Activated naive CD4-positive, alpha-beta T cell treated with anti-CD3 and anti-CD28 coated beads for 36 hours (primary cell): ENCODE measurements around the gene EGFR. TPM values are rescaled to one million over a fixed set of nuclear protein-coding genes. Genes with fewer than 3 reads are reported as not detected.

ENCODE experiments used
- CTCF ChIA-PET: fragments of 350-600 bp; sonication (Branson Sonifier 250); formaldehyde crosslinking; loops from one replicate; lab custom pipeline; 2021; ENCODE audit warnings: antibody characterized with exemption; lab: Charles Lee
- DNase-seq: peaks from one replicate; pipeline ENCODE4 v3.0.0-alpha.2; 2020
- H3K27ac Mint-ChIP-seq: one replicate; pipeline ENCODE4 v1.8.0; 2021; ENCODE audit warnings: mild to moderate bottlenecking, mixed read lengths
- H3K27me3 Mint-ChIP-seq: one replicate; pipeline ENCODE4 v1.8.0; 2021; ENCODE audit warnings: low read depth, mixed read lengths
- H3K36me3 Mint-ChIP-seq: one replicate; pipeline ENCODE4 v1.8.0; 2021; ENCODE audit warnings: low read depth, mixed read lengths
- H3K4me1 Mint-ChIP-seq: one replicate; pipeline ENCODE4 v1.8.0; 2021; ENCODE audit warnings: low read depth, mixed read lengths
- H3K4me3 Mint-ChIP-seq: one replicate; pipeline ENCODE4 v1.8.0; 2021; ENCODE audit warnings: mild to moderate bottlenecking, moderate library complexity, mixed read lengths
- H3K9me3 Mint-ChIP-seq: one replicate; pipeline ENCODE4 v1.8.0; 2021; ENCODE audit warnings: mixed read lengths
- intact Hi-C: fragments of 100-400 bp; cut with micrococcal nuclease; formaldehyde crosslinking; loops from one replicate; pipeline ENCODE4 v1.15.1; 2023
- total RNA-seq, 2 experiments: library from RNA; stranded (reverse); gene quantifications; one replicate each; pipeline ENCODE4 v1.2.3, GENCODE V29; 2021

EGFR gene
- total RNA-seq, 2 experiments from 2014 or later, result not detected

- Mint-ChIP-seq H3K9me3 (no peaks in the 10 kb centered on the region), H3K27me3 (peaks cover 8% of the 10 kb centered on the region), H3K27ac (no peak overlapping the region), H3K36me3 (no peaks in the 10 kb centered on the region), H3K4me1 (no peaks in the 10 kb centered on the region), H3K4me3 (no peak overlapping the region)
- intact Hi-C loops, result no loop called here
- CTCF ChIA-PET, result no interaction called here
- no peak for DNase-seq
These were observed 167.3 kb downstream of the EGFR start for GRCh38 chr7:55185941-55186609.

DNA sequence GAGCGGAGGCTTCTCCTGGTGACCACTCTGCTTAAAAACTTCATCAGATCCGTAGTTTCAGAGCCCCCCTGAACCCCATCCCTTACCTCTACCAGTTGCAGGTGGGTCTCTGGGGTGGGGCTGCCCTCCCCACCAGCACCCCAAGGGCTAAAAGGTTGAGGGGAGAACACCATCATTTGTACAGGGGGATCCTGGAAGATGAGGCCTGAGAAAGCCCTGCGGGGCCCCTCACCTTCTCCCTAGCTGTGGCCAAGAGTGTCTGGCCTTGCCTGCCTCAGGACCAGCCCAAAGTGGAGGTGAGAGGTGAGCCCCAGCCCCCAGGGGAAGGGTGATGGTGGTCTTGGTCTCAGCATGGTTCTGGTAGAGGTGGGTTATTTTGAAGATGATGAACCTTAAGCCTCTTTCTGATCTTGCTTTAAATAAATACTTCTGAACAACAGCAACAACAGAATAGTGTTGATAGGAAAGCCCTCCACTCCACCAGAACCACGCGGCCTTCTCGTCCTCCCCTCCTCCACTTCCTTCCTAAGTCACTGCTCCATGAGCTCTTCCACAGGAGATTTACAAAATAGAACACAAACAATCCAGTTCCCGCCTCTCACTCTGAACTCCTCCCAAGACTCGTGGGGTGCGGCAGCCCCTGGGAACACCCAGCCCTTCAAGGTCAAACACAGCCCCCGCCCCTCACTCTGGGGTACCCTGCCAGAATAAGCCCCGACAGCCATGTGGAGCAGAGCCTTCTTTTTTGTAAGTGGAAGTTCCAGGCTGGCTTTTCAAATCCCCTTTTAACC is 169.1 kb downstream of the EGFR start:
- no peaks in the 10 kb centered on the region for H3K36me3 Mint-ChIP-seq
- H3K27ac Mint-ChIP-seq, result no peak overlapping the region
- H3K4me3 Mint-ChIP-seq, result no peak overlapping the region
- intact Hi-C loops, result no loop called here
- H3K27me3 Mint-ChIP-seq, result peaks cover 5% of the 10 kb centered on the region
- H3K9me3 Mint-ChIP-seq, result no peaks in the 10 kb centered on the region
- CTCF ChIA-PET, result no interaction called here
- no peak for DNase-seq
- no peaks in the 10 kb centered on the region for H3K4me1 Mint-ChIP-seq

DNA sequence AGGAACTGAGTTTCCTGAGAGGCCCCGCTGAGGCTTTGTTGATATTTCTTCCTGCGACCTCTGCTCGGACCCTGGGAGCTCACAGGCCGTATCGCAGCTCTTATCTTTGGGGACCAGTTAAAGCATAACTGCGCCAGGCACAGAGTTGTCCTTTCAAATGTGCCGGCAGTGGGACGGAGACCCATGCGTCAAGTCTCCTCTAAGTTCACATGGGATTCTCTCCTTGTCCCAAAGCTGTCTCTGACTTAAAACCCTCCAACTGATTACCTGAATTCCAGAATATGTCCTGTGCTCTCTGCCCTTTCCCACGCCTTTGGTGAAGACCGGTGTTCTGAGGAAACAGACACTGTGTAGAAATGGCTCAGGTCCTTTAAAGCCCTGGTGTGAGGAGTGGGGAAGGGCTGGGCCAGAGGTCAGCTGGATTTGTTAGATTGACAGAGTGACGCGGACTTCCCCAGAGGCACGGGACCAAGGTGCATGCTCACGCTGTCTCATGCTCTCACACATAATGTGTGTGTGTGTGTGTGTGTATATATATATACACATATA is 169.8 kb downstream of the EGFR start:
- H3K27me3 Mint-ChIP-seq, result peaks cover 5% of the 10 kb centered on the region
- intact Hi-C loops, result no loop called here
- H3K36me3 Mint-ChIP-seq, result no peaks in the 10 kb centered on the region
- DNase-seq, result no peak
- no peaks in the 10 kb centered on the region for H3K4me1 Mint-ChIP-seq
- H3K27ac Mint-ChIP-seq, result no peak overlapping the region
- CTCF ChIA-PET, result no interaction called here
- no peak overlapping the region for H3K4me3 Mint-ChIP-seq
- H3K9me3 Mint-ChIP-seq, result no peaks in the 10 kb centered on the region

GRCh38 chr7:55189146-55189766 is 170.4 kb downstream of the EGFR start:
- CTCF ChIA-PET, result no interaction called here
- H3K4me1 Mint-ChIP-seq, result no peaks in the 10 kb centered on the region
- no peak overlapping the region for H3K4me3 Mint-ChIP-seq
- no peaks in the 10 kb centered on the region for H3K36me3 Mint-ChIP-seq
- no peak for DNase-seq
- intact Hi-C loops, result no loop called here
- H3K9me3 Mint-ChIP-seq, result no peaks in the 10 kb centered on the region
- peaks cover 5% of the 10 kb centered on the region for H3K27me3 Mint-ChIP-seq
- H3K27ac Mint-ChIP-seq, result no peak overlapping the region

- Mint-ChIP-seq H3K36me3 (no peaks in the 10 kb centered on the region), H3K4me3 (no peak overlapping the region), H3K27ac (no peak overlapping the region), H3K9me3 (no peaks in the 10 kb centered on the region), H3K27me3 (peaks cover 5% of the 10 kb centered on the region), H3K4me1 (no peaks in the 10 kb centered on the region)
- intact Hi-C loops, result no loop called here
- DNase-seq, result no peak
- CTCF ChIA-PET, result no interaction called here
These were observed 171.1 kb downstream of the EGFR start for GRCh38 chr7:55189878-55190436.

- Mint-ChIP-seq H3K4me3 (no peak overlapping the region), H3K27ac (no peak overlapping the region), H3K4me1 (no peaks in the 10 kb centered on the region), H3K27me3 (peaks cover 5% of the 10 kb centered on the region), H3K36me3 (no peaks in the 10 kb centered on the region), H3K9me3 (no peaks in the 10 kb centered on the region)
- CTCF ChIA-PET, result no interaction called here
- DNase-seq, result no peak
- intact Hi-C loops, result no loop called here
These were observed 171.8 kb downstream of the EGFR start for GRCh38 chr7:55190511-55191160.

GRCh38 chr7:55191161-55191925 is 172.5 kb downstream of the EGFR start:
- Mint-ChIP-seq H3K4me1 (no peaks in the 10 kb centered on the region), H3K4me3 (no peak overlapping the region), H3K27me3 (peaks cover 5% of the 10 kb centered on the region), H3K9me3 (no peaks in the 10 kb centered on the region), H3K36me3 (no peaks in the 10 kb centered on the region), H3K27ac (no peak overlapping the region)
- no peak for DNase-seq
- intact Hi-C loops, result no loop called here
- CTCF ChIA-PET, result interaction anchor here (0.8 kb wide), 1 partner anchor 63 kb away, joined by 3 read pairs; no protein-coding TSS in a partner anchor

DNA sequence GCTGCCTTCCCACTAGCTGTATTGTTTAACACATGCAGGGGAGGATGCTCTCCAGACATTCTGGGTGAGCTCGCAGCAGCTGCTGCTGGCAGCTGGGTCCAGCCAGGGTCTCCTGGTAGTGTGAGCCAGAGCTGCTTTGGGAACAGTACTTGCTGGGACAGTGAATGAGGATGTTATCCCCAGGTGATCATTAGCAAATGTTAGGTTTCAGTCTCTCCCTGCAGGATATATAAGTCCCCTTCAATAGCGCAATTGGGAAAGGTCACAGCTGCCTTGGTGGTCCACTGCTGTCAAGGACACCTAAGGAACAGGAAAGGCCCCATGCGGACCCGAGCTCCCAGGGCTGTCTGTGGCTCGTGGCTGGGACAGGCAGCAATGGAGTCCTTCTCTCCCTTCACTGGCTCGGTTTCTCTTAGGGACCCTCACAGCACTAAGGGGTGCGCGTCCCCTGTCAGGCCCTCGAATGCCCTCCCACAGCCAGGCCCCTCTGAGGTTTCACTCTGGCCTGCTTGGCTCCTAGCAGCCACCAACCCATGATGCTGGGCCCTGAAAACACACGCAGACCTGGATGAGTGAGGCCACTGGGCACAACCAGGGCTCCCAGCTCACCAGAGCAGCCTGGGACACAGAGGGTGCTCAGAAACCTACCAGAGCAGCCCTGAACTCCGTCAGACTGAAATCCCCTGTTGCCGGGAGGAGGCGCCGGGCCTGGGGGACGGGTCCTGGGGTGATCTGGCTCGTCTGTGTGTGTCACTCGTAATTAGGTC is 173.3 kb downstream of the EGFR start:
- Mint-ChIP-seq H3K36me3 (no peaks in the 10 kb centered on the region), H3K9me3 (no peaks in the 10 kb centered on the region), H3K27me3 (peaks cover 5% of the 10 kb centered on the region), H3K4me3 (no peak overlapping the region), H3K4me1 (no peaks in the 10 kb centered on the region), H3K27ac (no peak overlapping the region)
- CTCF ChIA-PET, result interaction anchor here (0.8 kb wide), 2 partner anchors 63 kb away, joined by 3 to 4 read pairs; no protein-coding TSS in a partner anchor
- intact Hi-C loops, result no loop called here
- no peak for DNase-seq

DNA sequence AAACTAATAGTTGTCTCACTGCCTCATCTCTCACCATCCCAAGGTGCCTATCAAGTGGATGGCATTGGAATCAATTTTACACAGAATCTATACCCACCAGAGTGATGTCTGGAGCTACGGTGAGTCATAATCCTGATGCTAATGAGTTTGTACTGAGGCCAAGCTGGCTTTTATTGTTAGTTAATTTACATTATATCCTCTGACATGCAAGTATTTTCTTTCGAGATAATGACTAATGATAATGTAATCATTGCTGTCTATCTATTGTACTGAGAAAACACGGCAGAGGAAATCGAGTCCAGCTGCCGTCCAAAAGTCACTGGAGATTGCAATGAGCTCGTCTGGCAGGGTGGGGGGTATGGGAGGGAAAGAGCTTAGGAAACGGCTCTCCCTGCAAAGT is 173.9 kb downstream of the EGFR start:
- Mint-ChIP-seq H3K4me3 (no peak overlapping the region), H3K36me3 (no peaks in the 10 kb centered on the region), H3K27ac (no peak overlapping the region), H3K9me3 (no peaks in the 10 kb centered on the region), H3K4me1 (no peaks in the 10 kb centered on the region), H3K27me3 (peaks cover 5% of the 10 kb centered on the region)
- DNase-seq, result no peak
- intact Hi-C loops, result no loop called here
- CTCF ChIA-PET, result interaction anchor here (0.8 kb wide), 1 partner anchor 62 kb away, joined by 4 read pairs; no protein-coding TSS in a partner anchor

DNA sequence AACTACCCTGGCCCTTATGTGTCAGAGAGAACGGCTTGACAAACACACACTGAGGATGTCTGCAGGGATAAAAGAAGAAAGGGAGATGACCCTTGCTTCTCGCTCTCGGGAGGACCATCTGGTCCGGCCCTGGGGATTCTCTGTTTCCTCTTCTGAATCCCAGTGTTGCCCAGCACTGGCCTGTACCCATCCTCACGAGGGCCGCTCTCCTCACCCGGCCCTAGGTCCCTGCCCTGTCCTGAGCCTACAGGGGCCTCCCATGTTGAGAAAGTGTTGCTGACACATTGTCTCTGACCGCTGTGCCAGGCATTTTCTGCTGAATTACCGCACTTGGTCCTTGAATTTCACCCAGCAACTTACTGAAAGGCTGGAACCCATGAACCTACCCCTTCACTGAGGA is 174.4 kb downstream of the EGFR start:
- H3K36me3 Mint-ChIP-seq, result no peaks in the 10 kb centered on the region
- intact Hi-C loops, result no loop called here
- no peak for DNase-seq
- peaks cover 5% of the 10 kb centered on the region for H3K27me3 Mint-ChIP-seq
- H3K4me3 Mint-ChIP-seq, result no peak overlapping the region
- no peaks in the 10 kb centered on the region for H3K9me3 Mint-ChIP-seq
- no peak overlapping the region for H3K27ac Mint-ChIP-seq
- CTCF ChIA-PET, result interaction anchor here (0.8 kb wide), 1 partner anchor 62 kb away, joined by 4 read pairs; no protein-coding TSS in a partner anchor
- H3K4me1 Mint-ChIP-seq, result no peaks in the 10 kb centered on the region

- Mint-ChIP-seq H3K27ac (no peak overlapping the region), H3K4me1 (no peaks in the 10 kb centered on the region), H3K4me3 (no peak overlapping the region), H3K36me3 (no peaks in the 10 kb centered on the region), H3K9me3 (no peaks in the 10 kb centered on the region), H3K27me3 (peaks cover 2% of the 10 kb centered on the region)
- intact Hi-C loops, result no loop called here
- no peak for DNase-seq
- CTCF ChIA-PET, result no interaction called here
These were observed 175.7 kb downstream of the EGFR start for GRCh38 chr7:55194522-55194921.
